Measurements from ENCODE around the gene AHNAK.

Gene AHNAK

DNA sequence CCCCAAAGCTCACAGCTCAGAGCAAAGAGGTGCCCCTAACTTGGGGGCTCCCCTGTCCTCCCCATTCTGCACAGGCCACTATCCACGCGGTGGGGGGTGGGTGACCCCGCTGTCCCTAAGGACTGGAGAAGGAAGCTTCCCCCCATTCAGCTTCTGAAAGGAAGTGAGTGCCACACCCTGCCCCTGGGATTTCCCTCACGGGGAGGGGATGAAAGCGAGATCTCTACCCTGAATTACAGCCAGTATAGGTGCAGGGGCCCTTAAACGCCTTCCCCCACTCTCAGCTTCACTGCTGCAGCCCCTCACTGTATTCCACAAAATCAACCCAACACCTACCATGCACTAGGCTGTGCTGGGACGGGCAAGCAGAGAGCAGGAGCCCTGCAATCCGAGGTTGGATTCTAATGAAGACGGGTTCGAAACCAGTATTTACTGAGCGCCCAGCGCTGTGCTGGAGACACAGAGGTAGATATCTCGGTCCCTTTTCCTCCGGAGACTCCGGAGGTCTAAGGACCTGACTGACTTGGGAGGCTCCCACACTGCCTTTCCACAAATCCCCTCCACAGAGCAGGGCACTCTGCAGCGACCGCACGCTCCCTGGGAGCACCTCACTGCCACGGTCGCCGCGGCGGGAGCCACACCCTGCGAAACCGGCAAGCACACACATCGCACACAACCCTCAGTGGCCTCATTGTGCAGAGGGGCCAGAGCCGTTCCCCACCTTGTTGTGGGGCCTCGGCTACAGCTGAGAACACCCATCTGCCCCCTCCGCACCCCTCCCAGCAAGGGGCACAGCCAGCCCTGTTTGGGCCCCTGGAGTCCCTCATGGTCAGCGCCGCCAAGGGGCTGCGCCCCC, 1.8 kb downstream of the AHNAK start:
- peak; percentile 0; the same call in 2 of the 3 replicates for ATAC-seq
- TF ChIP-seq ZNF8 (CRISPR knock-in tag; IDR thresholded peaks at IDR 0.05) = no peak
- no peak for TF ChIP-seq ZNF565 (CRISPR knock-in tag; conservative IDR thresholded peaks at IDR 0.05; ENCODE audit: low read depth)

DNA sequence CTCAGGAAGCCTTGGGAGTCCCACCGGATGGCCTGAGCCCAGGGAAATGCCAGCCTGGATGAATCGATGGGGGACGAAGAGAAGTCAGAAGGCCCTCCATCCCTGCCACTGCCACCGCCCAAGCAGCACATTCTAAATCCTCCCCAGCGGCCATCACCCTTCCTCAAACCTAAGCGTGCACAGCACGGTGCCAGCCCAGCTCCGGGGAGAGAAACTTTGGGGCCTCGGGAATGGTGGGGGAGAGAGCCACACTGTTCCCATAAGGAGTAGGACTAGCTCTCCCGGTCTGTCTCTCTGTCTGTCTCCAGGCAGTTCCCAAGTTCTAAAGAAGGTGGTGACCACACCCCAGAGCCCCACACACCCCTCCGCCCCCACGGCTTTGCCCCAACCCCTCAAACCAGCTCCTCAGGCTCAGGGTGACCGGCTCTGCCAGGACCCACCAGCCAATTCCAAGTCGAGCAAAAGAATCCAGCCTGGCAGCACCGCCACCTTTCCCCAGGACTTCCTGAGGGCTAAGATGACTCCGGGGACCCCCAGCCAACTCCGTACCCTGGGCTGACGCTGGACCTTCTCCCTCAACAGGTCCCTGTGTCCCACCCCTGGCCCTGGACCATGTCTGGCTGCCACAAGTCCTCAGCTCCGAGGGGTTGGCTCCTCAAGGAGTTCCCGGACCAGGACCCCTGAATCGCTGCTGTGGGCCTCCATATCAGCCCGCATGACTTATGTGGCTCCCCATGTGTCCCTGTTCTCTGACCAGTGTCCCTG, 2.7 kb downstream of the AHNAK start:
- TF ChIP-seq CSDC2 (CRISPR knock-in tag; IDR thresholded peaks at IDR 0.05) = no peak
- TF ChIP-seq ZNF8 (CRISPR knock-in tag; IDR thresholded peaks at IDR 0.05) = no peak
- TF ChIP-seq TOX (CRISPR knock-in tag; IDR thresholded peaks at IDR 0.05; ENCODE audit: borderline replicate concordance) = no peak
- TF ChIP-seq GLIS3 (CRISPR knock-in tag; IDR thresholded peaks at IDR 0.05) = no peak
- TF ChIP-seq, protein P1, sequence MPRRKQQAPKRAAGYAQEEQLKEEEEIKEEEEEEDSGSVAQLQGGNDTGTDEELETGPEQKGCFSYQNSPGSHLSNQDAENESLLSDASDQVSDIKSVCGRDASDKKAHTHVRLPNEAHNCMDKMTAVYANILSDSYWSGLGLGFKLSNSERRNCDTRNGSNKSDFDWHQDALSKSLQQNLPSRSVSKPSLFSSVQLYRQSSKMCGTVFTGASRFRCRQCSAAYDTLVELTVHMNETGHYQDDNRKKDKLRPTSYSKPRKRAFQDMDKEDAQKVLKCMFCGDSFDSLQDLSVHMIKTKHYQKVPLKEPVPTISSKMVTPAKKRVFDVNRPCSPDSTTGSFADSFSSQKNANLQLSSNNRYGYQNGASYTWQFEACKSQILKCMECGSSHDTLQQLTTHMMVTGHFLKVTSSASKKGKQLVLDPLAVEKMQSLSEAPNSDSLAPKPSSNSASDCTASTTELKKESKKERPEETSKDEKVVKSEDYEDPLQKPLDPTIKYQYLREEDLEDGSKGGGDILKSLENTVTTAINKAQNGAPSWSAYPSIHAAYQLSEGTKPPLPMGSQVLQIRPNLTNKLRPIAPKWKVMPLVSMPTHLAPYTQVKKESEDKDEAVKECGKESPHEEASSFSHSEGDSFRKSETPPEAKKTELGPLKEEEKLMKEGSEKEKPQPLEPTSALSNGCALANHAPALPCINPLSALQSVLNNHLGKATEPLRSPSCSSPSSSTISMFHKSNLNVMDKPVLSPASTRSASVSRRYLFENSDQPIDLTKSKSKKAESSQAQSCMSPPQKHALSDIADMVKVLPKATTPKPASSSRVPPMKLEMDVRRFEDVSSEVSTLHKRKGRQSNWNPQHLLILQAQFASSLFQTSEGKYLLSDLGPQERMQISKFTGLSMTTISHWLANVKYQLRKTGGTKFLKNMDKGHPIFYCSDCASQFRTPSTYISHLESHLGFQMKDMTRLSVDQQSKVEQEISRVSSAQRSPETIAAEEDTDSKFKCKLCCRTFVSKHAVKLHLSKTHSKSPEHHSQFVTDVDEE (CRISPR knock-in tag; IDR thresholded peaks at IDR 0.05) = no peak
- no peak for TF ChIP-seq ARNTL (CRISPR knock-in tag; IDR thresholded peaks at IDR 0.05; ENCODE audit: borderline replicate concordance, low read depth)
- TF ChIP-seq, protein P2, sequence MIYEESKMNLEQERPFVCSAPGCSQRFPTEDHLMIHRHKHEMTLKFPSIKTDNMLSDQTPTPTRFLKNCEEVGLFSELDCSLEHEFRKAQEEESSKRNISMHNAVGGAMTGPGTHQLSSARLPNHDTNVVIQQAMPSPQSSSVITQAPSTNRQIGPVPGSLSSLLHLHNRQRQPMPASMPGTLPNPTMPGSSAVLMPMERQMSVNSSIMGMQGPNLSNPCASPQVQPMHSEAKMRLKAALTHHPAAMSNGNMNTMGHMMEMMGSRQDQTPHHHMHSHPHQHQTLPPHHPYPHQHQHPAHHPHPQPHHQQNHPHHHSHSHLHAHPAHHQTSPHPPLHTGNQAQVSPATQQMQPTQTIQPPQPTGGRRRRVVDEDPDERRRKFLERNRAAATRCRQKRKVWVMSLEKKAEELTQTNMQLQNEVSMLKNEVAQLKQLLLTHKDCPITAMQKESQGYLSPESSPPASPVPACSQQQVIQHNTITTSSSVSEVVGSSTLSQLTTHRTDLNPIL (CRISPR knock-in tag; IDR thresholded peaks at IDR 0.05; ENCODE audit: low read depth) = no peak
- TF ChIP-seq, protein P3, sequence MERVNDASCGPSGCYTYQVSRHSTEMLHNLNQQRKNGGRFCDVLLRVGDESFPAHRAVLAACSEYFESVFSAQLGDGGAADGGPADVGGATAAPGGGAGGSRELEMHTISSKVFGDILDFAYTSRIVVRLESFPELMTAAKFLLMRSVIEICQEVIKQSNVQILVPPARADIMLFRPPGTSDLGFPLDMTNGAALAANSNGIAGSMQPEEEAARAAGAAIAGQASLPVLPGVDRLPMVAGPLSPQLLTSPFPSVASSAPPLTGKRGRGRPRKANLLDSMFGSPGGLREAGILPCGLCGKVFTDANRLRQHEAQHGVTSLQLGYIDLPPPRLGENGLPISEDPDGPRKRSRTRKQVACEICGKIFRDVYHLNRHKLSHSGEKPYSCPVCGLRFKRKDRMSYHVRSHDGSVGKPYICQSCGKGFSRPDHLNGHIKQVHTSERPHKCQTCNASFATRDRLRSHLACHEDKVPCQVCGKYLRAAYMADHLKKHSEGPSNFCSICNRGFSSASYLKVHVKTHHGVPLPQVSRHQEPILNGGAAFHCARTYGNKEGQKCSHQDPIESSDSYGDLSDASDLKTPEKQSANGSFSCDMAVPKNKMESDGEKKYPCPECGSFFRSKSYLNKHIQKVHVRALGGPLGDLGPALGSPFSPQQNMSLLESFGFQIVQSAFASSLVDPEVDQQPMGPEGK (CRISPR knock-in tag; IDR thresholded peaks at IDR 0.05; ENCODE audit: borderline replicate concordance) = no peak
- TF ChIP-seq ZNF70 (CRISPR knock-in tag; IDR thresholded peaks at IDR 0.05) = no peak
- no peak for TF ChIP-seq BACH2 (CRISPR knock-in tag; IDR thresholded peaks at IDR 0.05; ENCODE audit: borderline replicate concordance)
- TF ChIP-seq ZFP30 (CRISPR knock-in tag; IDR thresholded peaks at IDR 0.05) = no peak
- TF ChIP-seq, protein P4, sequence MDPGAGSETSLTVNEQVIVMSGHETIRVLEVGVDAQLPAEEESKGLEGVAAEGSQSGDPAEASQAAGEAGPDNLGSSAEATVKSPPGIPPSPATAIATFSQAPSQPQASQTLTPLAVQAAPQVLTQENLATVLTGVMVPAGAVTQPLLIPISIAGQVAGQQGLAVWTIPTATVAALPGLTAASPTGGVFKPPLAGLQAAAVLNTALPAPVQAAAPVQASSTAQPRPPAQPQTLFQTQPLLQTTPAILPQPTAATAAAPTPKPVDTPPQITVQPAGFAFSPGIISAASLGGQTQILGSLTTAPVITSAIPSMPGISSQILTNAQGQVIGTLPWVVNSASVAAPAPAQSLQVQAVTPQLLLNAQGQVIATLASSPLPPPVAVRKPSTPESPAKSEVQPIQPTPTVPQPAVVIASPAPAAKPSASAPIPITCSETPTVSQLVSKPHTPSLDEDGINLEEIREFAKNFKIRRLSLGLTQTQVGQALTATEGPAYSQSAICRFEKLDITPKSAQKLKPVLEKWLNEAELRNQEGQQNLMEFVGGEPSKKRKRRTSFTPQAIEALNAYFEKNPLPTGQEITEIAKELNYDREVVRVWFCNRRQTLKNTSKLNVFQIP (CRISPR knock-in tag; IDR thresholded peaks at IDR 0.05; ENCODE audit: borderline replicate concordance, low read depth) = no peak
- TF ChIP-seq ESRRG (CRISPR knock-in tag; IDR thresholded peaks at IDR 0.05) = no peak
- no peak for ATAC-seq

DNA sequence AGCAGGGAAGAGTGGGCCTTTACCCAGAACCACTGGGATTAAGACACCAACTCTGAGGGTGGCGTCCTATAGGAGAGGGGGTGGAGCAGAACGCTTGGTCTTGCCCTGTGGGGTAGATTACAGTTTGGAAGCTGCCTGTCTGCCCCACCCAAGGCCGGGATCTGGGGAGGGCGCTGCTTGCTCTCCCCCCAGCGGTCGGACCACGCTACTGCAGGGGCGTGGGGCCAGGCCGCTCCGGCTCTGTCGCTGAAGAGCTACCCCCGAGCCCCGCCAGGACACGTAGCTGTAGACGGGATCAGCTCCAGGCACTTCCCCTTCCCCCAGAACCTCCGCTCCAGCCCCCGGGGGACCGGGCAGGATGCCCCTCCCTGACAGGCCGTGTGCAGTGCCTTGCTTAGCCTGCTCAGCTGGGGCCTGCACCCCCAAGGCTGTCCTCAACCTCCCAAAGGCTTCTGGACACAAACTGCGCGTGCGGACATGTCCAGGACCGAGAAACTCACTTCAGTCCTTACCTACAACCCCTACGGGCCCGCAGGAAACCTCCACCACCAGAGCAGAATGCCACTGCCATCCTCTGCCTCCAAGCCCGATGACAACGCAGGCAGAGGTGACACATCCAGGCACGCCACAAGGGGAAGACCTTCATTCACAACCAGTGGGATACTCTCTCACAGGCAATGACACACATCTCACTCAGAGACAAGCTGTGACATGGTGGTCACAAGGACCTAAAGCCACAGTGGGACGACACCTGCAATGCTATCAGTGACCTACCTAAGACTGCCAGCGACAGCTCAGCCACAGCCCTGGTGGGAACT, 3.6 kb downstream of the AHNAK start:
- TF ChIP-seq ARNTL (CRISPR knock-in tag; IDR thresholded peaks at IDR 0.05; ENCODE audit: borderline replicate concordance, low read depth) (no peak), GLIS3 (CRISPR knock-in tag; IDR thresholded peaks at IDR 0.05) (no peak), ZC3H10 (CRISPR knock-in tag; IDR thresholded peaks at IDR 0.05) (no peak), ZNF565 (CRISPR knock-in tag; conservative IDR thresholded peaks at IDR 0.05; ENCODE audit: low read depth) (no peak), CSDC2 (CRISPR knock-in tag; IDR thresholded peaks at IDR 0.05) (no peak), ESRRG (CRISPR knock-in tag; IDR thresholded peaks at IDR 0.05) (no peak), ZFP30 (CRISPR knock-in tag; IDR thresholded peaks at IDR 0.05) (no peak), ZNF70 (CRISPR knock-in tag; IDR thresholded peaks at IDR 0.05) (no peak), PPARA (CRISPR knock-in tag; IDR thresholded peaks at IDR 0.05; ENCODE audit: borderline replicate concordance) (no peak)
- TF ChIP-seq, protein P4 (CRISPR knock-in tag; IDR thresholded peaks at IDR 0.05; ENCODE audit: borderline replicate concordance, low read depth) = no peak
- peak; percentile 16 for ATAC-seq

All from SK-N-SH treated with all-trans-retinoic acid at 6 μM for 48 hours (cell line).